PFSK-1 (cell line): Measurements from ENCODE around the gene LPCAT2.

Experiments used
- FOXP2 ChIP-seq: optimal IDR thresholded peaks from 2 replicates; pipeline ENCODE3; 2011; ENCODE audit warnings: borderline replicate concordance, control low read depth, inconsistent platforms; ENCODE audit not compliant: insufficient read depth; ENCODE audit errors: extremely low read length, extremely low read depth
- POLR2AphosphoS5 ChIP-seq: IDR thresholded peaks from 2 replicates; pipeline ENCODE4 v1.6.1; 2012; ENCODE audit warnings: low read depth, mild to moderate bottlenecking, control low read depth, low read length, moderate library complexity
- REST ChIP-seq, 2 experiments: IDR thresholded peaks; 2 replicates each; pipeline versions ENCODE4 v1.6.1 to v1.8.0; 2011 to 2012; ENCODE audit warnings: low read depth in 2 of 2, low read length in 2 of 2, control low read depth in 1 of 2, inconsistent platforms in 1 of 2, mild to moderate bottlenecking in 1 of 2, moderate library complexity in 1 of 2; ENCODE audit not compliant: insufficient read depth in 1 of 2
- SIN3A ChIP-seq: IDR thresholded peaks from 2 replicates; pipeline ENCODE4 v1.6.1; 2012; ENCODE audit warnings: mild to moderate bottlenecking, low read length, moderate library complexity, borderline replicate concordance; ENCODE audit not compliant: insufficient read depth
- TAF1 ChIP-seq: IDR thresholded peaks from 2 replicates; pipeline ENCODE4 v1.6.1; 2012; ENCODE audit warnings: low read length, control low read depth, borderline replicate concordance; ENCODE audit not compliant: insufficient read depth

The LPCAT2 gene

GRCh38 chr16:55473587-55473986, 35.3 kb upstream of the LPCAT2 start:
- TF ChIP-seq POLR2AphosphoS5 (no peak), SIN3A (no peak), FOXP2 (no peak)

- no peak for TF ChIP-seq REST (IDR thresholded peaks at IDR 0.05; ENCODE audit: insufficient read depth in 1 of 2, low read depth in 2 of 2, low read length in 2 of 2)
- TF ChIP-seq POLR2AphosphoS5 = no peak
- no peak for TF ChIP-seq SIN3A
- TF ChIP-seq TAF1 = no peak
- TF ChIP-seq FOXP2 = no peak
Observed at GRCh38 chr16:55474821-55475220, 34.1 kb upstream of the LPCAT2 start.

- TF ChIP-seq REST (IDR thresholded peaks at IDR 0.05; ENCODE audit: insufficient read depth in 1 of 2, low read depth in 2 of 2, low read length in 2 of 2) (no peak), POLR2AphosphoS5 (no peak), FOXP2 (no peak), TAF1 (no peak), SIN3A (no peak)
Observed at GRCh38 chr16:55475919-55476318, 33.0 kb upstream of the LPCAT2 start.

GRCh38 chr16:55476625-55477533, 32.0 kb upstream of the LPCAT2 start:
- TF ChIP-seq TAF1 (no peak), SIN3A (no peak), REST (IDR thresholded peaks at IDR 0.05; ENCODE audit: insufficient read depth in 1 of 2, low read depth in 2 of 2, low read length in 2 of 2) (no peak), FOXP2 (no peak), POLR2AphosphoS5 (no peak)

- no peak for TF ChIP-seq POLR2AphosphoS5
- TF ChIP-seq TAF1 = no peak
- no peak for TF ChIP-seq REST (IDR thresholded peaks at IDR 0.05; ENCODE audit: insufficient read depth in 1 of 2, low read depth in 2 of 2, low read length in 2 of 2)
Observed at GRCh38 chr16:55477736-55478135, 31.1 kb upstream of the LPCAT2 start.
